Mesenchymal stem cell (in vitro differentiated cells and primary cell): Measurements from ENCODE around the gene XPO6.

Experiments used
- DNase-seq: peaks from one replicate; pipeline ENCODE4 v3.0.0-alpha.2; 2013
- H2AFZ ChIP-seq: one replicate; pipeline ENCODE4 v1.6.1; 2013; ENCODE audit warnings: low read depth, mild to moderate bottlenecking, control low read depth, inconsistent platforms, low read length, moderate library complexity
- H2AK5ac ChIP-seq: 2 replicates; pipeline ENCODE4 v1.6.1; 2013; ENCODE audit warnings: low read length, moderate library complexity, mild to moderate bottlenecking, inconsistent platforms; ENCODE audit not compliant: severe bottlenecking
- H2BK120ac ChIP-seq: one replicate; pipeline ENCODE4 v1.6.1; 2013; ENCODE audit warnings: low read depth, mild to moderate bottlenecking, inconsistent platforms, low read length, moderate library complexity
- H2BK12ac ChIP-seq, 2 experiments: one replicate each; pipeline ENCODE4 v1.6.1; 2013; ENCODE audit warnings: inconsistent platforms in 2 of 2, low read length in 2 of 2, mild to moderate bottlenecking in 2 of 2, moderate library complexity in 2 of 2, control low read depth in 1 of 2
- H2BK15ac ChIP-seq: one replicate; pipeline ENCODE4 v1.6.1; 2013; ENCODE audit warnings: mild to moderate bottlenecking, low read depth, inconsistent platforms; ENCODE audit not compliant: poor library complexity, severe bottlenecking
- H2BK5ac ChIP-seq: 2 replicates; pipeline ENCODE4 v1.6.1; 2013; ENCODE audit warnings: low read depth, mild to moderate bottlenecking, low read length, control low read depth, inconsistent platforms; ENCODE audit not compliant: poor library complexity, severe bottlenecking
- H3K14ac ChIP-seq, 2 experiments: one replicate each; pipeline ENCODE4 v1.6.1; 2013; ENCODE audit warnings: inconsistent platforms in 2 of 2, low read length in 2 of 2, control low read depth in 1 of 2, mild to moderate bottlenecking in 1 of 2, moderate library complexity in 1 of 2
- H3K18ac ChIP-seq, 2 experiments: one replicate each; pipeline ENCODE4 v1.6.1; 2013; ENCODE audit warnings: inconsistent platforms in 2 of 2, low read length in 2 of 2, control low read depth in 1 of 2, low read depth in 1 of 2, mild to moderate bottlenecking in 1 of 2
- H3K23ac ChIP-seq, 2 experiments: one replicate each; pipeline ENCODE4 v1.6.1; 2013; ENCODE audit warnings: inconsistent platforms in 2 of 2, low read length in 2 of 2, mild to moderate bottlenecking in 2 of 2, moderate library complexity in 2 of 2, control low read depth in 1 of 2
- H3K27ac ChIP-seq: 2 replicates; pipeline ENCODE4 v1.5.1; 2013; ENCODE audit warnings: mild to moderate bottlenecking, moderate library complexity, low read length, control low read depth, inconsistent platforms; ENCODE audit not compliant: poor library complexity, severe bottlenecking
- H3K27me3 ChIP-seq, 2 experiments: 2 replicates each; pipeline versions ENCODE4 v1.6.1 to v1.7.0; 2013; ENCODE audit warnings: low read length in 2 of 2, mild to moderate bottlenecking in 2 of 2, moderate library complexity in 2 of 2, control low read depth in 1 of 2, inconsistent platforms in 1 of 2; ENCODE audit not compliant: control insufficient read depth in 1 of 2, insufficient read depth in 1 of 2
- H3K36me3 ChIP-seq, 2 experiments: 2 replicates each; pipeline versions ENCODE4 v1.6.1 to v1.7.0; 2013; ENCODE audit warnings: low read length in 2 of 2, control low read depth in 1 of 2, inconsistent platforms in 1 of 2, low read depth in 1 of 2, mild to moderate bottlenecking in 1 of 2; ENCODE audit not compliant: insufficient read depth in 2 of 2, control insufficient read depth in 1 of 2
- H3K4ac ChIP-seq, 2 experiments: one replicate each; pipeline ENCODE4 v1.6.1; 2013; ENCODE audit warnings: inconsistent platforms in 2 of 2, low read length in 2 of 2, mild to moderate bottlenecking in 2 of 2, moderate library complexity in 2 of 2, control low read depth in 1 of 2, low read depth in 1 of 2
- H3K4me1 ChIP-seq: 2 replicates; pipeline ENCODE4 v1.6.1; 2013; ENCODE audit warnings: low read depth, low read length, control low read depth; ENCODE audit not compliant: control insufficient read depth, insufficient read depth
- H3K4me2 ChIP-seq: 2 replicates; pipeline ENCODE4 v1.6.1; 2013; ENCODE audit warnings: low read length, mild to moderate bottlenecking, inconsistent platforms; ENCODE audit not compliant: poor library complexity, severe bottlenecking
- H3K4me3 ChIP-seq, 2 experiments: 2 replicates each; pipeline versions ENCODE4 v1.5.1 to v1.7.0; 2013; ENCODE audit warnings: low read length in 2 of 2, mild to moderate bottlenecking in 2 of 2, control low read depth in 1 of 2, low read depth in 1 of 2; ENCODE audit not compliant: insufficient read depth in 1 of 2
- H3K79me1 ChIP-seq: replicated peaks from 2 replicates; pipeline ENCODE4 v1.6.1; 2013; ENCODE audit warnings: mild to moderate bottlenecking, control low read depth, low read length, inconsistent platforms; ENCODE audit not compliant: poor library complexity, severe bottlenecking
- H3K9ac ChIP-seq: 2 replicates; pipeline ENCODE4 v1.7.0; 2013; ENCODE audit warnings: mild to moderate bottlenecking, low read length, moderate library complexity
- H3K9me3 ChIP-seq: 2 replicates; pipeline ENCODE4 v1.7.0; 2013; ENCODE audit warnings: mild to moderate bottlenecking, low read length; ENCODE audit not compliant: control insufficient read depth
- H4K8ac ChIP-seq: one replicate; pipeline ENCODE4 v1.6.1; 2013; ENCODE audit warnings: inconsistent platforms, mild to moderate bottlenecking, low read length, moderate library complexity
- H4K91ac ChIP-seq: one replicate; pipeline ENCODE4 v1.6.1; 2013; ENCODE audit warnings: mild to moderate bottlenecking, low read length, inconsistent platforms
- WGBS: methylation state at CpG from one replicate; pipeline ENCODE4 v1.1.7; 2013; ENCODE audit warnings: mixed read lengths; 5-methylcytosine and 5-hydroxymethylcytosine counted together

XPO6 gene

GRCh38 chr16:28162326-28162877 lies 49.4 kb downstream of the XPO6 start:
- DNase-seq = no peak
- Histone ChIP-seq H2BK120ac (no peak overlapping the region), H2AK5ac (no peak overlapping the region), H3K9ac (no peak overlapping the region), H2BK12ac (no peak overlapping the region), H2AFZ (no peak overlapping the region), H3K36me3 (peaks cover 26 to 38% of the 10 kb centered on the region in 2 experiments), H3K9me3 (no peaks in the 10 kb centered on the region), H3K27ac (no peak overlapping the region), H3K18ac (no peak overlapping the region), H3K23ac (no peak overlapping the region), H4K91ac (no peak overlapping the region), H4K8ac (no peak overlapping the region), H2BK15ac (no peak overlapping the region), H3K27me3 (no peaks in the 10 kb centered on the region), H2BK5ac (no peak overlapping the region), H3K4me2 (no peak overlapping the region), H3K4me3 (no peak overlapping the region), H3K4ac (no peak overlapping the region), H3K14ac (no peak overlapping the region), H3K4me1 (peaks cover 18% of the 10 kb centered on the region), H3K79me1 (peaks cover 28% of the 10 kb centered on the region)
- 100% methylated on average over 5 of the region's 6 CpGs for WGBS

GRCh38 chr16:28161626-28162025 lies 50.1 kb downstream of the XPO6 start:
- no peak overlapping the region for H3K14ac ChIP-seq
- H3K9ac ChIP-seq = no peak overlapping the region
- no peak overlapping the region for H2BK5ac ChIP-seq
- no peak overlapping the region for H2AFZ ChIP-seq
- H3K9me3 ChIP-seq = no peaks in the 10 kb centered on the region
- H3K4ac ChIP-seq = no peak overlapping the region
- H3K23ac ChIP-seq = no peak overlapping the region
- no peak overlapping the region for H2AK5ac ChIP-seq
- no peak overlapping the region for H3K4me2 ChIP-seq
- no peak overlapping the region for H2BK15ac ChIP-seq
- no peak overlapping the region for H4K91ac ChIP-seq
- H3K27me3 ChIP-seq = no peaks in the 10 kb centered on the region
- peaks cover 13% of the 10 kb centered on the region for H3K4me1 ChIP-seq
- H3K27ac ChIP-seq = no peak overlapping the region
- H3K18ac ChIP-seq = no peak overlapping the region
- H2BK12ac ChIP-seq = no peak overlapping the region
- H4K8ac ChIP-seq = no peak overlapping the region
- DNase-seq = no peak
- H3K79me1 ChIP-seq = peaks cover 26% of the 10 kb centered on the region
- no peak overlapping the region for H2BK120ac ChIP-seq
- no peak overlapping the region for H3K4me3 ChIP-seq
- peaks cover 20 to 30% of the 10 kb centered on the region in 2 experiments for H3K36me3 ChIP-seq

- Histone ChIP-seq H3K27ac (no peak overlapping the region), H3K9ac (peak overlapping the region; percentile 82), H4K8ac (no peak overlapping the region), H3K79me1 (peaks cover 25% of the 10 kb centered on the region), H2BK15ac (no peak overlapping the region), H2AK5ac (no peak overlapping the region), H2BK5ac (no peak overlapping the region), H3K4ac (no peak overlapping the region), H3K14ac (no peak overlapping the region), H4K91ac (no peak overlapping the region), H3K4me3 (peak overlapping the region in 1 of 2 experiments; percentile 66), H2AFZ (no peak overlapping the region), H3K4me2 (no peak overlapping the region), H2BK120ac (no peak overlapping the region), H3K9me3 (no peaks in the 10 kb centered on the region), H2BK12ac (no peak overlapping the region), H3K18ac (no peak overlapping the region), H3K23ac (no peak overlapping the region), H3K36me3 (peaks cover 12 to 31% of the 10 kb centered on the region in 2 experiments), H3K27me3 (no peaks in the 10 kb centered on the region), H3K4me1 (peaks cover 13% of the 10 kb centered on the region)
- WGBS = no CpG with 5 or more reads among the region's 1 CpG
- peak; percentile 78 for DNase-seq
Observed at GRCh38 chr16:28158136-28158535, 53.6 kb downstream of the XPO6 start.

- Histone ChIP-seq H3K9me3 (no peaks in the 10 kb centered on the region), H2BK120ac (no peak overlapping the region), H3K4me2 (no peak overlapping the region), H3K4ac (no peak overlapping the region), H3K23ac (no peak overlapping the region), H4K8ac (peak overlapping the region; percentile 0), H2BK5ac (no peak overlapping the region), H3K36me3 (peaks cover 18 to 47% of the 10 kb centered on the region in 2 experiments), H2BK15ac (no peak overlapping the region), H3K27ac (no peak overlapping the region), H3K4me3 (no peak overlapping the region), H3K79me1 (peaks cover 27% of the 10 kb centered on the region), H2BK12ac (no peak overlapping the region), H2AK5ac (no peak overlapping the region), H3K18ac (no peak overlapping the region), H3K4me1 (peaks cover 7% of the 10 kb centered on the region), H3K14ac (no peak overlapping the region), H3K9ac (no peak overlapping the region), H3K27me3 (no peaks in the 10 kb centered on the region), H2AFZ (no peak overlapping the region), H4K91ac (no peak overlapping the region)
- no peak for DNase-seq
- 98% methylated on average over 10 of the region's 10 CpGs for WGBS
Observed at GRCh38 chr16:28156056-28156680, 55.6 kb downstream of the XPO6 start.
